Astrocyte (in vitro differentiated cells and primary cell): Measurements from ENCODE around the gene TUBGCP5.

Experiments used
- CTCF ChIP-seq: IDR thresholded peaks from 2 replicates; pipeline ENCODE4 v1.5.1; 2011; ENCODE audit warnings: low read depth, mild to moderate bottlenecking, inconsistent platforms, low read length, moderate library complexity; ENCODE audit not compliant: insufficient read depth
- EZH2 ChIP-seq: IDR thresholded peaks from 2 replicates; pipeline ENCODE4 v1.6.1; 2012; ENCODE audit warnings: mild to moderate bottlenecking, low read length, inconsistent platforms; ENCODE audit not compliant: insufficient read depth

GRCh38 chr15:22973286-22973685 is 66.1 kb downstream of the TUBGCP5 start:
- no peak for TF ChIP-seq EZH2
- no peak for TF ChIP-seq CTCF
